LHCN-M2 (cell line): ENCODE measurements around the gene TRAPPC14. TPM values are rescaled to one million over a fixed set of nuclear protein-coding genes. Genes with fewer than 3 reads are reported as not detected.
"Not testable (repeated sequence)": the region's sequence is repeated elsewhere in the genome, so short reads cannot be mapped to it uniquely, and the experiment has no call there.

Source experiments
- DNase-seq: peaks from one replicate; pipeline ENCODE4 v3.0.0-alpha.2; 2012; ENCODE audit warnings: low read depth
- polyA plus RNA-seq: library from polyadenylated mRNA; unstranded; fragments of >200 nt; gene quantifications from one replicate; pipeline ENCODE4 v1.2.1, GENCODE V29; 2012; ENCODE audit warnings: missing spikeins
- total RNA-seq: library from RNA; depleted of rRNA; stranded (reverse); fragments of >200 nt; gene quantifications from 2 replicates; pipeline ENCODE4 v1.2.3, GENCODE V29; 2014; rRNA removed

Gene TRAPPC14
- 18.8 and 21.8 TPM in 2 replicates for total RNA-seq
- 20.8 TPM for polyA plus RNA-seq

DNA sequence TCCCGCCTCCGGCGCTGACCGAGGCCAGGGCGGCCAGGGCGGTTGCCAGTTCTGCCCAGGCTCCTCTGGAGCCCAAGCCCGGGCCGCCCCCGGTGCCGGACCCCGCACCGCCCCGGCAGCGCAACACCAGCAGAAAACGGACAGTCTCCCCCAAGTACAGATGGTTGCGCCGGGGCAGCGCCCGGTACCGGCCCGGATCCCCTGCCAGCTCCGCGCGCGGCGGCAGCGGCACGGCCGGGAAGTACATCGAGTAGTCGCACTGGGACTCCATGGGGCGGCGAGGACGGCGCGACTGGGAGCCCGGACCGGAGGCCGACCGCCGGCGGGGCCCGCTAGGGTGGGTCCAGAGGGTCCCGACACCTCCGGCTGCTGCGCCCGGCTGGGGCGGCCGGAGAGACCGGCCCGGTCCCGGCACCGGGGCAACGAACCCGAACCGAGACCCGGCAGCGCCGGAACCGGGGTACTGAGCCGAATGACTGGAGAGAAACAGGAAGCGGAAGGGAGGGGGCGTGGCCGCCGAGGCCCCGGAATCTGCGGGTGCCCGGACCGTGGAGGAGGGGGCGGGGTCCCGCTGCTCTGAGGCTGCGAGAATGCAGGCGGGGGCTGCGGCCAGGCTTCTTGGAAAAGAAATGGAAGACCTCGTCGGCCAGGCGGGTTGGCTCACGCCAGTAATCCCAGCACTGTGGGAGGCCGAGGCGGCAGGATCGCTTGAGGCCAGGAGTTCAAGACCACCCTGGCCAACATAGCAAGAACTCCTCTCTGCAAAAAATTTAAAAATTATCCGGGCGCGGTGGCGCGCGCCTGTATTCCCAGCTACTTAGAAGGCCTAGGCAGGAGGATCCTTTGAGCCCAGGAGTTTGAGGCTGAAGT lies at the start of gene TRAPPC14:
Gene TRAPPC14 (minus strand): TSS at position 495 of the 870 bp plus-strand sequence. CDS start 224 bp downstream, at position 271.
- peak; percentile 84 for DNase-seq

GRCh38 chr7:100204454-100204853 lies 45.9 kb upstream of the TRAPPC14 start:
- DNase-seq: no peak

DNA sequence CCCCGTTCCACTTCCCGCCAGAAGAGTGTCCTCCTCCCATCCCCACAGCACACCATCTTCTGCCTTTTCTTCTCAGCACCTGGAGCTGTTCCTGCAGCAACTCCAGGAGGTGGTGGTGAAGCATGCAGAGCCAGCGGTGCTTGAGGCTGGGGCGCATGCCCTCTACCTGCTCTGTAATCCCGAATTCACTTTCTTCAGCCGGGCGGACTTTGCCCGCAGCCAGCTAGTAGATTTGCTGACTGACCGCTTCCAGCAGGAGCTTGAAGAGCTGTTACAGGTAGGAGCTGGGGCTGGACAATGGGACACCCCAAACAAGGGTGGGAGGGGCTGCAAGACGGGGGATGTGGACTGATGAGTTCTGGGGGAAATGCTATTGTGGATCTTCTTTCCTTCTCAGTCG lies 42.2 kb upstream of the TRAPPC14 start:
- no peak for DNase-seq

DNA sequence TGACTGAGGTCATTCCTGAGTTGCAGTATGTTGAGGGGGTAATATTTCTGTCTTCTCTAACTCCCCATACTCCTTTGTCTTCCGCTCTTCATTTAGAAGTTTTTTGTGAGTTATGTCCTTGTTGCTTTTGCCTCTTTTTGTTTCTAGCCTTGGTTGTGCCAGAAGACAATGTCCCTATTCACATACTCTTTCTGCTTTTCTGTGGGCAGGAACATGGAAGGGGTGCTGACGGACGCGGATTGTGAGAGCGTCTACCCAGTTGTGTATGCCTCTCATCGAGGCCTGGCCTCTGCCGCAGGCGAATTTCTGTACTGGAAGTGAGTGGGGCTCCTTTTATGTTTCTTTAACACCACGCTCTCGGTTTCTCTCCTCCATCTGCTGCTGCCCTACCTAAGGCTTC lies 39.7 kb upstream of the TRAPPC14 start:
- no peak for DNase-seq

DNA sequence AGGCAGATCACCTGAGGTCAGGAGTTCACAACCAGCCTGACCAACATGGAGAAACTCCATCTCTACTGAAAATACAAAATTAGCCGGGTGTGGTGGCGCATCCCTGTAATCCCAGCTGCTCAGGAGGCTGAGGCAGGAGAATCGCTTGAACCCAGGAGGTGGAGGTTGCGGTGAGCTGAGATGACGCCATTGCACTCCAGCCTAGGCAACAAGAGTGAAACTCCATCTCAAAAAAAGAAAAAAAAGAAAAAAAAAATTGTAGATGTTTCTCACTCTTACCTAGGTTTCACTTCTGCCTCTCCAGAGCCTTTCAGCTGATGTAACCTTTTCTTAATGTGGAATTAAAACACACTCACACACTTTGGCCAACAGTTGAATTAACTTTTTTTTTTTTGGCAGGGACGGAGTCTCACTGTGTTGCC lies 37.4 kb upstream of the TRAPPC14 start:
- not testable (repeated sequence) for DNase-seq

DNA sequence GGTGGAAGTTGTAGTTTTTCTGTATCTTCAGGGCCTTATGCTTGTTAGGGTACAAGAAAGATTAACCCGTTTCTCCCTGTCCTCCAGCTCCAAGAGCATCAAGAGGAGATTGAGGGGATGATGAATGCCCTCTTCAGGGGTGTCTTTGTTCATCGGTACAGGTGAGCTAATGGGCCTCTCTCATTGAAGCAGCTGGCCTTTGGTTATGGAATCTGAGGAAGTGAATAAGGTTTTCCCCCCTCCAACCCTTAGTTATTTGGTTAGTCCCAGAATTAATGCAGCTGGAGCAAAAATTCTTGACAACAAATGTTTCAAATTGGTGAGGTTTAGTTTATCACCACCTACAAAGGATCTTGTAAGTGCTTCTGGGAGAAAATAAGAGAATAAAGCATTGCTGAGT lies 36.7 kb upstream of the TRAPPC14 start:
- no peak for DNase-seq

GRCh38 chr7:100192969-100193368 lies 34.4 kb upstream of the TRAPPC14 start:
- DNase-seq: no peak

- DNase-seq: not testable (repeated sequence)
Observed at GRCh38 chr7:100192281-100192862, 33.8 kb upstream of the TRAPPC14 start.

- DNase-seq: peak; percentile 34
Observed at GRCh38 chr7:100191775-100192174, 33.3 kb upstream of the TRAPPC14 start.

GRCh38 chr7:100190048-100190711 lies 31.7 kb upstream of the TRAPPC14 start:
- peak; percentile 43 for DNase-seq

DNA sequence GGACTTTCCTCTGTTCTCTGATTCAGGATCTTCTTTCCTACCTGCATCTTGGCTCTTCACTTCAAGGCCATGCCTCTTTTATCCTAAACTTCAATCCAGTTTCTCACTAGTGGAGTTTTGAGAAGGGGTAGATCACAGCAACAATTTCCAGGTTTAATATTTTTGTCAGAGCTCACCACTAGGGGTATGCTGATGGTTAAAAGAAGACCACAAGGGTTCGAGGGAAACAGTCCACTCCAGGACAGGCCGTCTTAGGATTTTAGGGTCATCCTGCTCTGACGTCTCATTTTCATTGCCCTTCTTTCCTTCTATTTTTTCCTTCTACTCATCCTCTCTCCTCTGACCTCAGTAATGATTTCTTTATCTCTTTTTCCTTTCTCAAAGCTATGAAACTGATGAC lies 30.5 kb upstream of the TRAPPC14 start:
- DNase-seq: no peak

DNA sequence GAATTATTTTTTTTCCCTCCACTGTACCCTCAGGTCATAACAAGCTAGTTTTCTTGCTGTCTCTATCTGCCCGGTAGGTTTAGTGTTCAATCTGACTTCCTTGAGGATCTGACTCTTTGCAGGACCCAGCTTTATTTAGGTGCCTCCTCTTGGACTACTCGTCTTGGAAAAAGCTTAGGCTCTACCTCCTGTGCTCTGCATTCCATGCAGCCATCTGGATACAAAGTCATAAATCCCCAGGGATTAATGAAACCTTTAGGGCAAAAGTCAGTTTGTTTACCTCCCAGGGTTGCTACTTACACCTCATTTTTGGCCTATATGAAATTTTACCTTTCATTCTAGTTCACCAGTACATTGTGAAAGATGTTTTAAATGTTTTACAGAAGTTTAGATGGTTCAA lies 27.2 kb upstream of the TRAPPC14 start:
- no peak for DNase-seq

DNA sequence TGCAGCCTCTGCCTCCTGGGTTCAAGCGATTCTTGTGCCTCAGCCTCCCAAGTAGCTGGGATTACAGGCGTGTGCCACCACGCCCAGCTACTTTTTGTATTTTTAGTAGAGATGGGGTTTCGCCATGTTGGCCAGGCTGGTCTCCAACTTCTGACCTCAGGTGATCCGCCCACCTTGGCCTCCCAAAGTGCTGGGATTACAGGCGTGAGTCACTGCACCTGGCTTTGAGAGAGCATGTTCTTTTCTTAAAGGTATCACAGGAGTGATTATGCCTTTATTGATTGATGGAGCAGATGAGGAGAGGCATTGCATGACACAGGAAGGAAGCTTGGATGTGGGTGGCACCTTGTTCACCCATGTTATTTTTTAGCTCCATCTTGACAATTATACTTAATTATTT lies 24.6 kb upstream of the TRAPPC14 start:
- not testable (repeated sequence) for DNase-seq

DNA sequence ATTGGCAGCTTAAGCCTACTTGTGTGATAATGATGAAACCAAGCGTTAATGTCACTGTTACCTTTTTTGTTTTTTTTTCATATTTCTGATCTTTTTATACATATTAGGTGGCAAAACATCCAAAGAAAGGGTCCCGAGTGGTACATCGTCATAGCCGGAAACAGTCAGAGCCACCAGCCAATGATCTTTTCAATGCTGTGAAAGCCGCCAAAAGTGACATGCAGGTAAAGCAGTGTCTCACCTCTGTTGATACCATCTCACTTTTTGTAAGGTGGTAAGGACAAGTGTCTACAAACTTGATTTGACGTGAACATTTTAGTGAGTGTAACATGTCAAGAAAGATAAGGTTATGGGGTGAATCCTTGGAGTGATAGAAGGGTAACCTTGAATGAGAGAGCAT lies 24.1 kb upstream of the TRAPPC14 start:
- not testable (repeated sequence) for DNase-seq

DNA sequence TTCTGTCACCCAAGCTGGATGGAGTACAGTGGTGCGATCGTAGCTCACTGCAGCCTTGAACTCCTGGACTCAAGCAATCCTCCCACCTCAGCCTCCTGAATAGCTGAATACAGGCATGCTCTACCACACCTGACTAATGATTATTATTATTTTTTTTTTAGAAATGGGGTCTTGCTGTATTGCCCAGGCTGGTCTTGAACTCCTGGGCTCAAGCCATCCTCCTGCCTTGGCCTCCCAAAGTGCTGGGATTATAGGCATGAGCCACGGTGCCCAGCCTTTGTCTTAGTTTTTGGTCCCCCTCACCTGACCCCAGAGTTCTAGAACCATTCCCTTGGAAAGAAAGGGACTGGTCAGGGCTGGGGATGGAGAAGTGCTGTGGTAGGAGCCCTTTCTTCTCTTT lies 21.6 kb upstream of the TRAPPC14 start:
- not testable (repeated sequence) for DNase-seq

DNA sequence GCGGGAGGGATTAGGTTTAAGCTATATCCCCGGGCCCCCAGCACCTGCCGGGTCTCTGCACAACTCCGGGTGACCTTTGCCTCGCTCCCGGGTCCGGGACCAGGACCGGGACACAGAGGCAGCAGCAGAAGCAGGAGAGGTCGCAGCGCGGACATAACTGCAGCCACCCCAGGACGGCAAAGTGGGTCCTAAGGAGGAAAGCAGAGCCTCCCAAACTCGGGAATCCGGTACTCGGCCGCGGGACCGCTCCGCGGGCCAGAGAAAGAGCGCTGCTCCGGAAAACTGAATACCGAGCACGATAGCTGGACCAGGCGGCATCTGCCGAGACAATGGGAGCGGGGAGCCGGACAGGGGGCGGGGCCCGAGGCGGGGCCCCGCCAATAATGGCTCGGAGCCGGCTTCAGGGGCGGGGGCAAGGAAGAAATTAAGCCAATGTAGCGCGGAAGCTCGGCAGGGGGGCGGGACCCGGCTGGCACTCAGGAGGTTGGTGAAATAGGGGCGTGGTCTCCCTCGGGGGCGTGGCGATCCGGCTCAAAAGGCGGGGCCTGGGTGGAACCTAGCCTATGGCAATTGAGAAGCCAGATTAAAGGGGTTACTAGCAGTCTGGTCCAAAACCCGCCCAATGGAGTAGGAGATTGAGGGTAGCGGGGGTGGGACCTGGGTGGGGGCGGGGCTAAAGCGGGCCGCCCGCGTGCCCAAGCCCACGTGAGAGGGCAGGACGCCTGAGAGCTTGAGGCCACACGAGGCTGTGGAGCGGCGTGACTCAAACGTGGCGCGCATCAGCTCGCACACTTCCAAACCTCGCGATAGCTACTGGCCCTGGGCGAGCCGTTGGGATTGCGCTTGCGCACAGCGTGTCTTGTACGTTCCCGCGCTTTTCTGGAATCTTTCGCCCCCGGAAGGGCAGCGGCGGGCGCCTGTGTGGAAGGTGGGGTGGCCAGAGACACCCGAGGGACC lies 18.8 kb upstream of the TRAPPC14 start, which contains the start of the genes GPC2 and STAG3:
Gene GPC2 (minus strand): TSS at position 337 of the 957 bp plus-strand sequence. CDS start 182 bp downstream, at position 155.
Gene STAG3 (plus strand): TSS at position 874 of the 957 bp plus-strand sequence. CDS start 2,639 bp downstream, outside the sequence.
- peak; percentile 97 for DNase-seq

GRCh38 chr7:100176096-100177044 lies 17.8 kb upstream of the TRAPPC14 start:
- peak; percentile 14 for DNase-seq

GRCh38 chr7:100175296-100175935 lies 16.9 kb upstream of the TRAPPC14 start:
- no peak for DNase-seq

DNA sequence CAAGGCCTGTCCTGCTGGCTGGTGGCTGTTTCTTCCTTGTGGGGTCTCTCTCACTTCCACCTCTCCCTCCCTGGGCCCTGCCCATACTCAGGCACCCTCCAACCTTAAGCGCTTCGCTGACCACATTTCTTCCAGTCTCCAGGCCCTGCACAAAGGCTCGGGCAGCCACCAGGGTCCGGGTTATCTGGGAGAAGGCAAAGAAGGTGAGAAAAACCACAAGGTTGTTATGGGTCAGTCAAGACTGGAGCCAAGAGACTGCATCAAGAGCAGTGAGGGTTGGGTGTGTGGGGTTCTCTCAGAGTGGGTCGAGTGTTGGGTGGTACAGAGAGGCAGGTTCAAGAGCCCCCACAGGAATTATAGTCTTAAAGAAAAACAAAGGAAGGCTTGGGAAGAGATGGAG lies 16.1 kb upstream of the TRAPPC14 start:
- DNase-seq: no peak
